Activated T-helper 17 cell treated with anti-CD3 and anti-CD28 coated beads, Interleukin-2, amount 50 U/mL, for 72 hours (primary cell): ENCODE results near the gene DNAJC1. TPM values are rescaled to one million over a fixed set of nuclear protein-coding genes. Genes with fewer than 3 reads are reported as not detected.
"Not testable (repeated sequence)": the region's sequence is repeated elsewhere in the genome, so short reads cannot be mapped to it uniquely, and the experiment has no call there.

Experiments used
- ATAC-seq: fragments of 150-1000 bp; cut with Tn5 transposase; replicated peaks from 2 replicates; pipeline ENCODE4 v1.10.0; 2021; ENCODE audit warnings: mild to moderate bottlenecking, moderate library complexity
- H3K27ac Mint-ChIP-seq: one replicate; pipeline ENCODE4 v1.8.0; 2022; ENCODE audit warnings: mixed read lengths
- H3K27me3 Mint-ChIP-seq: one replicate; pipeline ENCODE4 v1.8.0; 2022; ENCODE audit warnings: mixed read lengths
- H3K36me3 Mint-ChIP-seq: one replicate; pipeline ENCODE4 v1.8.0; 2022; ENCODE audit warnings: low read depth, mild to moderate bottlenecking, mixed read lengths
- H3K4me1 Mint-ChIP-seq: one replicate; pipeline ENCODE4 v1.8.0; 2022; ENCODE audit warnings: mixed read lengths
- H3K4me3 Mint-ChIP-seq: one replicate; pipeline ENCODE4 v1.8.0; 2022; ENCODE audit warnings: mild to moderate bottlenecking, mixed read lengths
- H3K9me3 Mint-ChIP-seq: one replicate; pipeline ENCODE4 v1.8.0; 2022; ENCODE audit warnings: mixed read lengths
- total RNA-seq, 2 donors: library from RNA; stranded (reverse); gene quantifications; one replicate each; pipeline ENCODE4 v1.2.3, GENCODE V29; 2022

DNAJC1 gene
- total RNA-seq, 2 donors from 2014 or later: 21.4 to 21.5 TPM

- H3K36me3 Mint-ChIP-seq: no peaks in the 10 kb centered on the region
- H3K9me3 Mint-ChIP-seq: peaks cover 8% of the 10 kb centered on the region
- ATAC-seq: peak; percentile 94
- peak overlapping the region; percentile 61 for H3K4me3 Mint-ChIP-seq
- H3K27ac Mint-ChIP-seq: peak overlapping the region; percentile 87
- no peaks in the 10 kb centered on the region for H3K27me3 Mint-ChIP-seq
- peaks cover 20% of the 10 kb centered on the region for H3K4me1 Mint-ChIP-seq
Measured at GRCh38 chr10:22022257-22023032, 18.9 kb upstream of the DNAJC1 start.

DNA sequence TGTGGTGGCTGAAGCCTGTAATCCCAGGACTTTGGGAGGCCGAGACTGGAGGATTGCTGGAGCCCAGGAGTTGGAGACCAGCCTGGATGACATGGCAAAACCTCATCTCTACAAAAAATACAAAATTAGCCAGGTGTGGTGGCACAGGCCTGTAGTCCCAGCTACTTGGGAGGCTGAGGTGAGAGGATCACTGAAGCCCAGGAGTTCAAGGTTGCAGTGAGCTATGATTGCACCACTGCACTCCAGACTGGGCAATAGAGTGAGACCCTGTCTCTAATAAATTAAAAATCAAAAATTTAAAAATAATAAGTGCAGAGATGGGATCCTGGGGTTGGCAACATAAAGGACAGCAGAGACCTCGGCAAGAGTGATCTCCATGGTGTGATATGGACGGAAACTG is 17.6 kb upstream of the DNAJC1 start:
- H3K27me3 Mint-ChIP-seq, ATAC-seq, H3K9me3 Mint-ChIP-seq, H3K36me3 Mint-ChIP-seq, H3K4me3 Mint-ChIP-seq: not testable (repeated sequence)
- peaks cover 20% of the 10 kb centered on the region for H3K4me1 Mint-ChIP-seq
- H3K27ac Mint-ChIP-seq: peak overlapping the region; percentile 9

DNA sequence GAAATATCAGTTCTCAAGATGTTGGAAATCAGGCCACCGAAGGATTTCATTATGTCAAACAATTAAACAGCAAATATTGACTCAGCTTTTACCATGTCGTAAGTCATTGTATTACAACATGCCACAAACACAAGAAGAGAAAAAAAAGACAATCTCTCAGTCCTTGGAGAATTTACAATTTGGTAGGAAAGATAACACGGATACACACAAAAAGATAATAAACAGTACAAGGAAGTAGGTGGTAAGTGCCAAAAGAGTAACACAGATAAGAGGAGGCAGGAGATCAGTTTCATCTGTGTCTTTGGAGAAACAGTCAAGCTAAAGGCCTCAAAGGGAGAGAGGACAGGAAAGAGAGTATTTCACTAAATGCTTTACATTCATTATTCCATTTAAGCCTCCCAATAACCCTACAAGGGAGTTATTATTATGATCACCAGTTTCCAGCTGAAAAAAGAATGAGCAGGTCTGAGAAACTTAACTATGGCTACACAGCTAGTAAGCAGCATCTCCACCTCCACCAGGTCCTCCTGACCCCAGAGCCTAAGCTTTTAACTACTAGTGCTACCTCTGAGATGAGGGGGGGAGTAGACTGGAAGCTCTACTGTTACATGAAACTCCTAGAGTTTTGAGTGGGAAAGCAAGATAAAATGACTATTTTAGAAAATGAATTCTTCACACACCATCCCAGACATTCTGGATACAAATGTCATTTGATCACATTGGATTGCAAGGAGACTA is 13.9 kb upstream of the DNAJC1 start:
- Mint-ChIP-seq H3K27me3 (no peaks in the 10 kb centered on the region), H3K36me3 (no peaks in the 10 kb centered on the region), H3K9me3 (peaks cover 5% of the 10 kb centered on the region), H3K27ac (no peak overlapping the region), H3K4me1 (peaks cover 7% of the 10 kb centered on the region), H3K4me3 (no peak overlapping the region)
- ATAC-seq: no peak

DNA sequence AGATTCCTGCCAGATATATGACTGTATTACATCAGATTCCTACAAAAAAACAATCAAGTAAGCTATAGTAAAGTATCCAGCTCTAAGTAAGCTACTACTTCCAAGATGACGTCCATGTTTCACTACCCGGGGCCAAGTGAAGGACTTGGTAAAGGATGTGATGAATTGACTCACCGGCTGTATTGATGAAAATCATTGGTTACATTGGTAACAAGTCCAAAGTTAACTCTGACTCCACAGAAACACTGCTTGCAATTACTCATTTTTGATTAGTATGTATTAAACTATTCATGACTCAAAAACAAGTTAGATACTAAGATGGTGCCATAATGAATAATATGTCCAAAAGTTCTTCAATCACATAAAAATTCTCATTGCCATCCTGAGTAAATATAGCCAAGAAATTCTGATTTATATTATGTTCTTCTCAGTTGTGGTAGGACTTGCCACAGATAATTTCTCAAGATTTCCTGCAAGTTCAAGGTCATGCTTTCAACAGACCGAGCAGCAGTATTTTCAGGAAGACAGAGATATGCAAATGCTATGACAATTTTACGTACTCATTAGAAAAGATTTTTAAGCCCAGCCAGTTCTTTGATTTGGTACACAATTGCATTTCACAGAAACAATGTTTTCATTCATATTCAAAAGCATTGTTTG is 12.6 kb upstream of the DNAJC1 start:
- Mint-ChIP-seq H3K36me3 (no peaks in the 10 kb centered on the region), H3K4me1 (no peaks in the 10 kb centered on the region), H3K9me3 (no peaks in the 10 kb centered on the region), H3K27ac (no peak overlapping the region), H3K27me3 (no peaks in the 10 kb centered on the region), H3K4me3 (no peak overlapping the region)
- no peak for ATAC-seq

DNA sequence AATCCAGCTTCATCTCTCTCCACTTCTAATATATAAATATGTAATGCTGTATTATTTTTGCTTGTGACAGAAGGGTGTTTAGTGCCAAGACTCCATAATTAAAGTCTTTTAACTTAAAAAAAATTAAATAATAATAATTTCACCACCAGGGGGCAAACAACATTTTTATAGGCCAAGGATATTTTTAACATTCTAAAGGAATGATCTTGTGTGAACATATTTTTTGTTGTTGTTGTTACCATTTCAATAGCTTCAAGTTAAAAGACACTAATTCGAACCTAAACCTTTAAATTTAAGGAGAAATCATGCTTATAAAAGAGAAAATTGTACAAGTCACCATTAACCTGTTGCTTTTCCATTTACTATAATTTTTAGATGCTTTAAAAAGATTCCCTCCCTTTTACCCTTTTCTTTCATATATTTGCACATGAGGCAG is 7.5 kb upstream of the DNAJC1 start:
- no peak for ATAC-seq

DNA sequence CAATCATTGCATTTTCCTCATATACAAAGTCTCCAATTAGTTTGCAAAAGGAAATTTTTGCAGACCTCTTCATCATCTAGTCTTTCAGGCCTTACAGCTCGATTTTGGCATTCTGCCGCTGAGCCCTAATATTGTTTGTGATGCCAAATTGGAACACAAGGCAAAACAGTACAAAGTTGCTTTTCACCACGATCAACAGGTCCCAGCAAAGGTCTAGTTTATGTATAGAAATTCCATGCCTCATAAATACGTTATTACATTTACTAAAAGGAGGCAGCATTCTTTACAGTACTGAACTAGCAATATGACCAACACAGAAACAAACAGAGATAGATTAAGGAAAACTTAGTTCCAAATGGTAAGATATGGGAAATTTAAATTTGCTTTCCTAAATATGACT is 7.0 kb upstream of the DNAJC1 start:
- Mint-ChIP-seq H3K9me3 (no peaks in the 10 kb centered on the region), H3K4me3 (no peak overlapping the region), H3K27ac (no peak overlapping the region), H3K27me3 (peaks cover 13% of the 10 kb centered on the region), H3K36me3 (no peaks in the 10 kb centered on the region), H3K4me1 (no peaks in the 10 kb centered on the region)
- ATAC-seq: no peak

More for the DNA sequence above, 7.5 kb upstream of the DNAJC1 start:
- no peaks in the 10 kb centered on the region for H3K9me3 Mint-ChIP-seq
- H3K36me3 Mint-ChIP-seq: no peaks in the 10 kb centered on the region
- no peaks in the 10 kb centered on the region for H3K4me1 Mint-ChIP-seq
- H3K27me3 Mint-ChIP-seq: peaks cover 12% of the 10 kb centered on the region
- no peak overlapping the region for H3K27ac Mint-ChIP-seq
- H3K4me3 Mint-ChIP-seq: no peak overlapping the region

DNA sequence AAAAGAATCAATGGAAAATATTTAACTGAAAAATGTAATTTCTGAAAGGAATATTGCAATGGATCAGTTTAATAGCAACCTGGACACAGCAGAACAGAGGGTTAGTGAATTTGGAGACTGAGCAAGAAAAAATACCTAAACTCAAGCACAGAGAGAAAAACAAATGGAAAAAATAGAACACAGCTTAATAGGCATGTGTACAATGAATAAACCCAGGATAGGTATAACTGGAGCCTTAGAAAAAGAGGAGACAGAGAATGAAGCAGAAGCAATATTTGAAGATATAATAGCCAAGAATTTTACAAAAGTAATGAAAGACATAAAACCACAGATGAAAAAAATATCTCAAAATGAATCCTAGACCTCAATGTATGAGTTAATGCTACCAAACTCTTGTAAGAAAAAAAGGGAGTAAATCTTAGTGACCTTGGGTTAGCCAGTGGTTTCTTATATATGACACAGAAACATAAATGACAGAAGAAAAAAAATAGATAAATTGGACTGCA is 2.9 kb upstream of the DNAJC1 start:
- no peak for ATAC-seq
- H3K4me1 Mint-ChIP-seq: peaks cover 6% of the 10 kb centered on the region
- H3K27ac Mint-ChIP-seq: no peak overlapping the region
- H3K4me3 Mint-ChIP-seq: no peak overlapping the region
- no peaks in the 10 kb centered on the region for H3K9me3 Mint-ChIP-seq
- no peaks in the 10 kb centered on the region for H3K36me3 Mint-ChIP-seq
- peaks cover 17% of the 10 kb centered on the region for H3K27me3 Mint-ChIP-seq

- H3K9me3 Mint-ChIP-seq: no peaks in the 10 kb centered on the region
Measured at GRCh38 chr10:22005763-22006162, 2.2 kb upstream of the DNAJC1 start.

DNA sequence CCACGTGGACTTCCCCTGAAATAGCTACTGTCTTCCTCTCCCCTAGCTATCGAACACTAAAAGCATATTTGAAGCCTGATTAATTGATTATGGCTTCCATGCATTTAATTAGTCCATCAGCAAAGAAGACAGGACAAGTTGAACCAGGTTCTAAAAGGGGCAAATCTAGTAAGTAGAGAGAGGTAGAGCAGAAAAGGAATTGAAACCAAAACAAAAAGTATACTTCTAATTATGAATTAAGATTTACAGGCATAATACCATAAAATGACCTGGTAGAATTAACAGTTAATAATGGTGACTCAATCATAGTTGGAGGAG is 393 bp upstream of the DNAJC1 start:
- H3K27ac Mint-ChIP-seq: peak overlapping the region; percentile 83
- no peak for ATAC-seq
- H3K9me3 Mint-ChIP-seq: no peaks in the 10 kb centered on the region

More at GRCh38 chr10:22005763-22006162, 2.2 kb upstream of the DNAJC1 start:
- Mint-ChIP-seq H3K27me3 (peaks cover 17% of the 10 kb centered on the region), H3K4me1 (peaks cover 6% of the 10 kb centered on the region), H3K36me3 (no peaks in the 10 kb centered on the region), H3K4me3 (no peak overlapping the region), H3K27ac (no peak overlapping the region)
- no peak for ATAC-seq

GRCh38 chr10:22002591-22003176 is 846 bp downstream of the DNAJC1 start:
- Mint-ChIP-seq H3K27me3 (peaks cover 9% of the 10 kb centered on the region), H3K9me3 (no peaks in the 10 kb centered on the region), H3K27ac (peak overlapping the region; percentile 90), H3K4me1 (peaks cover 13% of the 10 kb centered on the region), H3K36me3 (no peaks in the 10 kb centered on the region), H3K4me3 (peak overlapping the region; percentile 91)
- peak; percentile 5 for ATAC-seq

More for the DNA sequence above, 393 bp upstream of the DNAJC1 start:
- Mint-ChIP-seq H3K27me3 (peaks cover 14% of the 10 kb centered on the region), H3K36me3 (no peaks in the 10 kb centered on the region), H3K4me1 (peaks cover 13% of the 10 kb centered on the region), H3K4me3 (peak overlapping the region; percentile 91)

GRCh38 chr10:21995557-21995956 is 8.0 kb downstream of the DNAJC1 start:
- Mint-ChIP-seq H3K4me1 (peaks cover 6% of the 10 kb centered on the region), H3K27ac (no peak overlapping the region), H3K4me3 (no peak overlapping the region), H3K27me3 (no peaks in the 10 kb centered on the region), H3K36me3 (no peaks in the 10 kb centered on the region), H3K9me3 (no peaks in the 10 kb centered on the region)
- no peak for ATAC-seq

DNA sequence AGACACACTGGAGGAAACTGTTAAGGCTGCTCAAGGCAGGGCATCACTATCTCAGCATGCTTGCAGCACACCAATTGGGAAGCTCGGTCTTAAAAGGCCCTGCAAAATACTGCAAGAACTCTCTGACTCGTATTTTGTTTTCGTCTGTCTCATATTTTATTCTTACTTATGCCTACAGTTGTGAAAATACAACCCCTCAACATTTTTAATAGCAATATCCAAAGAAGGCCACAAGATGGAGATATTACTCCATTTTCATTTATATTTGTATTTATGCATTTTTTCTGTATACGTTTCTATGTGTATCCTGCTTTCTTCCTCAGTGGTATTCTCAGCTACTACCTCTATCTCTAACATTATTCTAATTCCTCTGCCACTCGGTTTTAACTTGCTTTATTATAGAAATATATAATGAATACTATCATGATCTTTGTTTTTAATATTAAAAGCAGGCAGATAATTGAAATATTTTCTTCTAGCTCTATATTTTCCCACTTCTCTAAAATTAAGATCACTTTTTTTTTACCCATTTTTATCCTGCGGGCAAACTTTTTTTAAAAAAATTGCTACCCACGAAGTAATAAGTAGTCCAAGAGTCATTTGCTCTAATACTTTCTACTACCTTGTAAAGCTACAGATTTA is 10.0 kb downstream of the DNAJC1 start:
- no peak for ATAC-seq
- Mint-ChIP-seq H3K4me1 (no peaks in the 10 kb centered on the region), H3K4me3 (no peak overlapping the region), H3K27ac (no peak overlapping the region), H3K36me3 (no peaks in the 10 kb centered on the region), H3K9me3 (no peaks in the 10 kb centered on the region), H3K27me3 (no peaks in the 10 kb centered on the region)

- Mint-ChIP-seq H3K27me3 (no peaks in the 10 kb centered on the region), H3K4me1 (no peaks in the 10 kb centered on the region), H3K4me3 (no peak overlapping the region), H3K27ac (no peak overlapping the region), H3K36me3 (no peaks in the 10 kb centered on the region), H3K9me3 (no peaks in the 10 kb centered on the region)
- ATAC-seq: no peak
Measured at GRCh38 chr10:21991785-21992184, 11.7 kb downstream of the DNAJC1 start.

GRCh38 chr10:21990449-21990848 is 13.1 kb downstream of the DNAJC1 start:
- ATAC-seq: no peak
- no peaks in the 10 kb centered on the region for H3K4me1 Mint-ChIP-seq
- no peak overlapping the region for H3K4me3 Mint-ChIP-seq
- H3K27ac Mint-ChIP-seq: no peak overlapping the region
- no peaks in the 10 kb centered on the region for H3K27me3 Mint-ChIP-seq
- H3K9me3 Mint-ChIP-seq: no peaks in the 10 kb centered on the region
- H3K36me3 Mint-ChIP-seq: no peaks in the 10 kb centered on the region
